Stomach (tissue), 9 donors: ENCODE data around the gene CRKL. TPM values are rescaled to one million over a fixed set of nuclear protein-coding genes. Genes with fewer than 3 reads are reported as not detected.
A peak's percentile ranks its signal among the peaks of the same experiment; 100 is the strongest.

Experiments used
- DNase-seq, 2 donors: peaks; one replicate each; pipeline versions ENCODE4 v3.0.0 to v3.0.0-alpha.2; 2013 to 2019
- H3K27ac ChIP-seq, 5 donors: fragments of 200-600 bp in 4 of 5; sonication (generic) in 4 of 5; one replicate each; pipeline ENCODE4 v1.5.1; 2013 to 2019; ENCODE audit warnings: mild to moderate bottlenecking in 1 of 5, moderate library complexity in 1 of 5
- H3K27me3 ChIP-seq, 3 donors: fragments of 200-600 bp; sonication (generic); one replicate each; pipeline ENCODE4 v1.5.1; 2017 to 2019; ENCODE audit warnings: mixed run types in 1 of 3
- H3K36me3 ChIP-seq, 4 donors: fragments of 200-600 bp; sonication (generic); 1 replicate in 3 of 4; 2 replicates in 1 of 4; pipeline ENCODE4 v1.5.1; 2016 to 2019
- H3K4me1 ChIP-seq, 4 donors: fragments of 200-600 bp; sonication (generic); one replicate each; pipeline ENCODE4 v1.5.1; 2016 to 2019
- H3K4me3 ChIP-seq, 4 donors: fragments of 200-600 bp; sonication (generic) in 3 of 4; one replicate each; pipeline ENCODE4 v1.5.1; 2016 to 2019; ENCODE audit warnings: mild to moderate bottlenecking in 1 of 4
- H3K9me3 ChIP-seq, 4 donors: fragments of 200-600 bp; sonication (generic); one replicate each; pipeline ENCODE4 v1.5.1; 2016 to 2019
- EP300 ChIP-seq: sonication (generic); formaldehyde crosslinking; IDR thresholded peaks from one replicate; pipeline ENCODE4 v1.6.1; 2017; ENCODE audit warnings: antibody characterized with exemption
- POLR2A ChIP-seq, 4 donors: fragments of 450-650 bp; IDR thresholded peaks; one replicate each; pipeline ENCODE4 v1.6.1; 2016; ENCODE audit warnings: antibody characterized with exemption in 4 of 4, control low read depth in 2 of 4, mild to moderate bottlenecking in 1 of 4, moderate library complexity in 1 of 4
- POLR2AphosphoS5 ChIP-seq, 3 donors: sonication (generic); formaldehyde crosslinking; IDR thresholded peaks; one replicate each; pipeline ENCODE4 v1.6.1; 2016; ENCODE audit warnings: antibody characterized with exemption in 3 of 3
- WGBS, 5 donors: extraction: QIAGEN DNeasy Blood & Tissue Kit in 3 of 5; methylation state at CpG; one replicate each; pipeline versions ENCODE4 v1.1.5 to v1.1.7; 2013 to 2018; 5-methylcytosine and 5-hydroxymethylcytosine counted together
- intact Hi-C: fragments of 100-400 bp; cut with DNase I; formaldehyde crosslinking; loops from one replicate; pipeline ENCODE4 v1.15.1; 2023; ENCODE audit warnings: low total_unique reads
- polyA plus RNA-seq, 3 donors: library from polyadenylated mRNA; stranded (reverse); fragments of 200-250 nt; gene quantifications; one replicate each; pipeline ENCODE4 v1.2.3, GENCODE V29; 2013
- total RNA-seq, 5 donors: library from RNA; depleted of rRNA; stranded (reverse); fragments of >200 nt; gene quantifications; one replicate each; pipeline versions ENCODE4 v1.1.0 to v1.2.3, GENCODE V29; 2014 to 2016
- TF ChIP-seq, protein P1 (sequence below), 7 experiments: fragments of 450-650 bp in 4 of 7; fragments of 200-600 bp in 3 of 7; sonication (generic) in 3 of 7; IDR thresholded peaks; one replicate each; pipeline ENCODE4 v1.5.1; 2016 to 2019; ENCODE audit warnings: antibody characterized with exemption in 7 of 7, control low read depth in 2 of 7, mild to moderate bottlenecking in 1 of 7
- donor health status: healthy with polysubstance abuse.
- donor health status: Bipolar disorder and iron deficiency.
- donor health status: healthy.

CRKL gene
- total and polyA plus RNA-seq, 8 donors, result 11.6 to 60.3 (median 21.6) TPM

DNA sequence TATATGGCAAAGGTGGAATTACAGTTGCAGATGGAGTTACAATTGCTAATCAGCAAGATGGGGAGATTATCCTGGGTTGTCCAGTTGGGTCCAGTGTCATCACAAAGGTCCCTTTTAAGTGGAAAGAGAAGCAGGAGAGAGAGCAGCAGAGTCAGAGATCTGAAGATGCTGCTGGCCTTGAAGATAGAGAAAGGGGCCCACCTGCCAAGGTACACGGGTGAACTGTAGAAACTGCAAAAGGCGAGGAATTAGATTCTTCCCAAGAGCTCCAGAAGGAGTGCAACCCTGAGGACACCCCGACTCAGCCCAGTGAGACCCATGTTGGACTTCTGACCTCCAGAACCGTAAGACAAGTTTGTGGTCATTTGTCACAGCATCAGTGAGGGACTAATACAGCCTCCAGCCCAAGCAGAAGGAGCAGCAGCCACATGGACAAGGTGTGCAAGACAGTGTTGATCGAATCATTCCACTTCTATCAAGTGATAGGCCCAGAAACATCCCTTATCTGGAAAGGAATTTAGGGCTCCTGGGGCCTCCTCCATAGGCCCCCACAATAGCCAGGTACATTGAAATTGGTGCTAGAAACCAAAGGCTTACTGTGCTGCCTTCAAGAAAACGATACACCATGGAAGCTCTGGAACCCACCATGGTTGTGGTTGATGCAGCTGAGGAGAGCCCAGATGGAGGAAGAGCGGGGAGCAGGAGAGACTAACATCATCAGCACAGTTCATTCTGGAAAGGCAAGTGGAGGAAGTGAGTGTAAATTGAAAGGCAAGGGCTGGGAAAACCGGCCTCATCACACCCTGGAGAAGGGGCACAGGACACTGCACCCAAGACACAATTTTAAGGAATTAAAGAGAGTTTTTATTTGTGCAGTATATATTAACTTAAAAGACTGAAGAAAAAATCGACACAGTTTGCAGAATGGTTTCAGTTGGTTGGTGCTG lies 35.1 kb upstream of the CRKL start:
- intact Hi-C loops, result no loop called here
- no peak for DNase-seq
- H3K36me3 ChIP-seq, result peaks cover 13 to 89% (median 79%) of the 10 kb centered on the region in 4 donors

DNA sequence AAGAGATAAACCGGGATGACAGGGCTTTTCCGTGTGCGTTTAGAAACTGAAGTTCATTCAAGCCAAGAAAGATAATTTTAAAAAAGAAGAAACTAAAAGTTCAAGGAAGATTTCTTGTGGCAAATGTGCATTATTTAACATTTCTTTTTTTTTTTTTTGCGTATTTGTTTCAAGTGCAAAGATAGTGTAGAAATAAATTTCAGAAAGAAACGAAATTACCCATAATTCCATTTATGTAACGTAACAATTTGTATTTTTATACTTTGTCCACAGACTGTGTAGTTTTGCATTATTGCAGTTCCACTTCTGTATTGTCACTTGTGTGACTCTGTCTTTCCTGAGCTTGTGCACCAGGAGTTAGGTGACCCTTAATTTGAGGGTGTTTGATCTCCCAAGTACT lies 34.4 kb upstream of the CRKL start:
- Histone ChIP-seq H3K4me1 (peaks cover 9 to 38% (median 16%) of the 10 kb centered on the region in 4 donors), H3K36me3 (peaks cover 20 to 89% (median 79%) of the 10 kb centered on the region in 4 donors), H3K27me3 (no peaks in the 10 kb centered on the region), H3K4me3 (no peak overlapping the region), H3K9me3 (no peaks in the 10 kb centered on the region), H3K27ac (no peak overlapping the region)
- 91 to 93% (median 92%) methylated on average over 6 of the region's 6 CpGs for WGBS, 5 donors
- DNase-seq, result no peak
- intact Hi-C loops, result no loop called here
- TF ChIP-seq EP300 (no peak), POLR2AphosphoS5 (IDR thresholded peaks at IDR 0.05) (no peak), POLR2A (IDR thresholded peaks at IDR 0.05) (no peak)
- TF ChIP-seq, protein P1, sequence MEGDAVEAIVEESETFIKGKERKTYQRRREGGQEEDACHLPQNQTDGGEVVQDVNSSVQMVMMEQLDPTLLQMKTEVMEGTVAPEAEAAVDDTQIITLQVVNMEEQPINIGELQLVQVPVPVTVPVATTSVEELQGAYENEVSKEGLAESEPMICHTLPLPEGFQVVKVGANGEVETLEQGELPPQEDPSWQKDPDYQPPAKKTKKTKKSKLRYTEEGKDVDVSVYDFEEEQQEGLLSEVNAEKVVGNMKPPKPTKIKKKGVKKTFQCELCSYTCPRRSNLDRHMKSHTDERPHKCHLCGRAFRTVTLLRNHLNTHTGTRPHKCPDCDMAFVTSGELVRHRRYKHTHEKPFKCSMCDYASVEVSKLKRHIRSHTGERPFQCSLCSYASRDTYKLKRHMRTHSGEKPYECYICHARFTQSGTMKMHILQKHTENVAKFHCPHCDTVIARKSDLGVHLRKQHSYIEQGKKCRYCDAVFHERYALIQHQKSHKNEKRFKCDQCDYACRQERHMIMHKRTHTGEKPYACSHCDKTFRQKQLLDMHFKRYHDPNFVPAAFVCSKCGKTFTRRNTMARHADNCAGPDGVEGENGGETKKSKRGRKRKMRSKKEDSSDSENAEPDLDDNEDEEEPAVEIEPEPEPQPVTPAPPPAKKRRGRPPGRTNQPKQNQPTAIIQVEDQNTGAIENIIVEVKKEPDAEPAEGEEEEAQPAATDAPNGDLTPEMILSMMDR (IDR thresholded peaks at IDR 0.05), result no peak

More for the DNA sequence above, 35.1 kb upstream of the CRKL start:
- Histone ChIP-seq H3K27me3 (no peaks in the 10 kb centered on the region), H3K4me3 (no peak overlapping the region), H3K27ac (peak overlapping the region in 1 of 5 donors; percentile 53), H3K9me3 (no peaks in the 10 kb centered on the region), H3K4me1 (peaks cover 9 to 38% (median 16%) of the 10 kb centered on the region in 4 donors)
- 90 to 95% (median 93%) methylated on average over 9 of the region's 9 CpGs for WGBS, 5 donors
- TF ChIP-seq EP300 (no peak), POLR2AphosphoS5 (IDR thresholded peaks at IDR 0.05) (no peak)

DNA sequence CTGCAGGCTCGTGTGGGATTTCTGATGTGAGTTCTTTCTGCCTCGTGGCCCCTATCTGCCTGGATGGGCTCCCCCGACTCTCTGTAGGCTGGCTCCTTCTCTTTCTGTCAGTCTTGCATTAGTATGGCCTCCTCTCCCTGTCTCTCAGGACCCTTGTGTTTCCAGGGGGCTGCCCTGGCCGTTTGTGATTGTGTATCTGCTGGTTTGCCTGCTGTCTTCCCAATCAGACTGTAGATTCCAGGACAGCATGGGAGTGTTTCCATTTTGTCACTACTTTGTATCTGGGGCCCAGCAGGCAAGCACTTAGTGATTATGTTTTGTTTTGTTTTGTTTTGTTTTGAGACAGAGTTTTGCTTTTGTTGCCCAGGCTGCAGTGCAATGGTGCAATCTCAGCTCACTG lies 32.8 kb upstream of the CRKL start:
- H3K36me3 ChIP-seq, result peaks cover 28 to 90% (median 83%) of the 10 kb centered on the region in 4 donors
- WGBS, 5 donors, result 74 to 78% (median 74%) methylated on average over 4 of the region's 4 CpGs
- intact Hi-C loops, result no loop called here
- no peak overlapping the region for H3K27ac ChIP-seq
- DNase-seq, result no peak
- no peaks in the 10 kb centered on the region for H3K27me3 ChIP-seq
- H3K4me3 ChIP-seq, result no peak overlapping the region
- peaks cover 9 to 38% (median 16%) of the 10 kb centered on the region in 4 donors for H3K4me1 ChIP-seq
- no peaks in the 10 kb centered on the region for H3K9me3 ChIP-seq
- TF ChIP-seq, protein P1 (IDR thresholded peaks at IDR 0.05), result no peak
- TF ChIP-seq EP300 (no peak), POLR2A (IDR thresholded peaks at IDR 0.05) (no peak), POLR2AphosphoS5 (IDR thresholded peaks at IDR 0.05) (no peak)

DNA sequence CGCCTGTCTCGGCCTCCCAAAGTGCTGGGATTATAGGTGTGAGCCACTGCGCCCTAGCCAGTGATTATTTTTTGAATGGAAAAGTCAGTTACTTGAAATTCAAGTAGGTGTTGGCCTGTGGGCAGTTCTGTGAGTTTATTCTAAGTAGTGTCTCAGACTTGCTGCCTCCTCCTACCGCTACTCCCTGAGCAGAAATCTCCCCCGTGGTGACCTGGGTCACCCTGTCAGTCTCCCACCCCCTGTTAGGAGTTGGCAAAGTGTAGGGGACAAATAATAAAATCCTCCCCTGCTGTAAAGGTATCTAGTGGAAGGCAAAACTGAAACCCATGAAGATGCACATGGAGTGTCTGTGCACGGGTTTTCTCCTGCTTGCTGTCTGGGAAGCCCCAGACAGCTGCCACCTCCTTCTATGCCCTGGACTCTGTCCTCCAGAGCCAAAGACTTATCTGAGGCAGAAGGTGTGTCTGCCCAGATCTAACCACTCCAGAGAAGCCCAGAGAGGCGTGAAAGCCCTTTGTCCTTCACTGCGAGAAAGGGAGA lies 32.1 kb upstream of the CRKL start:
- no peaks in the 10 kb centered on the region for H3K27me3 ChIP-seq
- DNase-seq, result no peak
- no peak overlapping the region for H3K4me3 ChIP-seq
- peak overlapping the region; percentile 62 to 86 (median 77) for H3K27ac ChIP-seq
- peaks cover 9 to 38% (median 16%) of the 10 kb centered on the region in 4 donors for H3K4me1 ChIP-seq
- no peak for TF ChIP-seq POLR2AphosphoS5 (IDR thresholded peaks at IDR 0.05)
- WGBS, 5 donors, result 47 to 65% (median 53%) methylated on average over 8 of the region's 8 CpGs
- peaks cover 28 to 91% (median 89%) of the 10 kb centered on the region in 4 donors for H3K36me3 ChIP-seq
- no peaks in the 10 kb centered on the region for H3K9me3 ChIP-seq
- intact Hi-C loops, result no loop called here

DNA sequence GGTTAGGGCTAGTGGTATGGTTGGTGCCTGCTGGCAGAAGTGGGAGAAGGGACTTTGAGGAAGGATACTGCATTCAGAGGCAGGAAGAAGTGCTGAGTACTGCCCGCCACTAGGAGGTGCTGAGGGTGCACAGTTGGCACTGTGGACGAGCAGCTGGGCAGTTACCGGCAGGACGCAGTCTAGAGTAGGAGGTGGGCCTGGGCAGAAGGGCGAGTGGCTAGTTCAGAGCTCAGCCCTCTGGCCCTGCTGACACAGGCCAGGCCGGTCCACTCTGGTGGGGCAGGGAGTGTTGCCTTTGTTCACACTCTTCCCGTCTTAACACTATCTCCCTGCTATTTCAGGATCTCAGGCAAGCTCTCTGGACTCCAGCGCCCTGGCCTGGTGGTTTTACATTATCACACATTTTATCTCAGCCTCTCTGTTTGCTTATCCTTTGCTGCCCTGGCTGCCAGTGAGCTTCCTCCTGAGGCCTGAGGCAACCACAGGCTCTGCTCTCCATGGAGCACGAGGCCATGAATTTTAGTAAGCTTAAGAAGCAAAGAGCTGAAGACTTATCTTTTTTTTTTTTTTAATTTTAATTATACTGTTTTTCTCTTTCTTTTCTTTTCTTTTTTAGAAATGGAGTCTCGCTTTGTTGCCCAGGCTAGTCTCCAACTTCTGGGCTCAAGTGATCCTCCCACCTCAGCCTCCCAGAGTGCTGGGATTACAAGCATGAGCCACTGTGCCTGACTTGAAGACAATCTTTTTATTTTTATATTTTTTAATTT lies 31.5 kb upstream of the CRKL start:
- no peaks in the 10 kb centered on the region for H3K9me3 ChIP-seq
- no peaks in the 10 kb centered on the region for H3K27me3 ChIP-seq
- TF ChIP-seq POLR2AphosphoS5 (IDR thresholded peaks at IDR 0.05) (peak; percentile 4 to 64 (median 48)), POLR2A (IDR thresholded peaks at IDR 0.05) (no peak)
- TF ChIP-seq, protein P1 (IDR thresholded peaks at IDR 0.05), result peak in 5 of 7 experiments; percentile 59 to 90 (median 78)
- peaks cover 28 to 92% (median 88%) of the 10 kb centered on the region in 4 donors for H3K36me3 ChIP-seq
- WGBS, 5 donors, result 17 to 32% (median 26%) methylated on average over 9 to 10 of the region's 10 CpGs
- H3K27ac ChIP-seq, result peak overlapping the region; percentile 62 to 86 (median 77)
- H3K4me1 ChIP-seq, result peaks cover 9 to 35% (median 14%) of the 10 kb centered on the region in 4 donors
- no peak overlapping the region for H3K4me3 ChIP-seq
- intact Hi-C loops, result no loop called here
- DNase-seq, result peak; percentile 83 to 92
